H1 (cell line): ENCODE results near the gene TMEM238. TPM values are rescaled to one million over a fixed set of nuclear protein-coding genes. Genes with fewer than 3 reads are reported as not detected.

Experiments used
- CTCF ChIA-PET: fragments of 300-600 bp; sonication (Branson Sonifier 250); formaldehyde crosslinking; loops from one replicate; lab custom pipeline; 2021; ENCODE audit not compliant: partially characterized antibody; lab: Charles Lee
- POLR2A ChIA-PET: fragments of 300-600 bp; sonication (Branson Sonifier 250); formaldehyde crosslinking; loops from one replicate; lab custom pipeline; 2021; ENCODE audit warnings: inconsistent platforms; ENCODE audit not compliant: partially characterized antibody; lab: Charles Lee
- DNase-seq, 2 experiments: peaks; one replicate each; pipeline versions ENCODE4 v3.0.0 to v3.0.0-alpha.2; 2010 to 2022; ENCODE audit warnings: low spot score in 2 of 2, low read depth in 1 of 2, mixed read lengths in 1 of 2
- FAIRE-seq: peaks from 2 replicates; lab custom pipeline; 2011; peaks lifted over from hg19 to GRCh38; lab: Jason Lieb, UNC
- H2AFZ ChIP-seq: 2 replicates; pipeline ENCODE4 v1.8.1; 2012; ENCODE audit warnings: low read length, inconsistent platforms
- H2AK5ac ChIP-seq: 2 replicates; pipeline ENCODE4 v1.6.1; 2013; ENCODE audit warnings: low read depth, low read length
- H2BK120ac ChIP-seq: replicated peaks from 2 replicates; pipeline ENCODE3; 2013; ENCODE audit warnings: low read depth, low read length, inconsistent platforms
- H2BK12ac ChIP-seq: 2 replicates; pipeline ENCODE4 v1.6.1; 2013; ENCODE audit warnings: low read depth, low read length
- H2BK15ac ChIP-seq: 2 replicates; pipeline ENCODE4 v1.6.1; 2013; ENCODE audit warnings: low read length
- H2BK20ac ChIP-seq: 2 replicates; pipeline ENCODE4 v1.6.1; 2013; ENCODE audit warnings: low read length
- H2BK5ac ChIP-seq: 2 replicates; pipeline ENCODE4 v1.6.1; 2013; ENCODE audit warnings: low read depth, low read length
- H3K14ac ChIP-seq: 2 replicates; pipeline ENCODE4 v1.6.1; 2013; ENCODE audit warnings: inconsistent platforms; ENCODE audit not compliant: insufficient read length
- H3K18ac ChIP-seq: 2 replicates; pipeline ENCODE4 v1.6.1; 2013; ENCODE audit warnings: low read length; ENCODE audit errors: extremely low read depth
- H3K23ac ChIP-seq: 2 replicates; pipeline ENCODE4 v1.6.1; 2013; ENCODE audit warnings: inconsistent platforms; ENCODE audit not compliant: insufficient read length
- H3K23me2 ChIP-seq: 2 replicates; pipeline ENCODE4 v1.6.1; 2013; ENCODE audit warnings: low read depth, low read length
- H3K27ac ChIP-seq: 2 replicates; pipeline ENCODE4 v1.6.1; 2011; ENCODE audit warnings: low read depth, low read length, inconsistent platforms
- H3K27me3 ChIP-seq, 4 experiments: replicated peaks in 1 of 4; 1 replicate in 1 of 4; 2 replicates in 3 of 4; pipeline versions ENCODE4 v1.6.1 to v1.8.1; 2011 to 2013; ENCODE audit warnings: low read length in 3 of 4, mild to moderate bottlenecking in 3 of 4, inconsistent platforms in 2 of 4, mixed read lengths in 2 of 4, moderate library complexity in 1 of 4; ENCODE audit not compliant: control insufficient read depth in 3 of 4, insufficient read depth in 3 of 4; ENCODE audit errors: extremely low read depth in 1 of 4
- H3K36me3 ChIP-seq, 4 experiments: 2 replicates each; pipeline versions ENCODE4 v1.6.1 to v1.8.1; 2011 to 2013; ENCODE audit warnings: mild to moderate bottlenecking in 4 of 4, low read length in 3 of 4, moderate library complexity in 2 of 4, control low read depth in 1 of 4, inconsistent platforms in 1 of 4; ENCODE audit not compliant: insufficient read depth in 4 of 4, control insufficient read depth in 2 of 4
- H3K4ac ChIP-seq: replicated peaks from 2 replicates; pipeline ENCODE3; 2013; ENCODE audit warnings: low read length, low read depth, mixed read lengths, inconsistent platforms; ENCODE audit not compliant: insufficient read length
- H3K4me1 ChIP-seq, 4 experiments: replicated peaks in 1 of 4; 1 replicate in 1 of 4; 2 replicates in 3 of 4; pipeline versions ENCODE4 v1.6.1 to v1.8.1; 2011 to 2013; ENCODE audit warnings: low read length in 3 of 4, inconsistent platforms in 2 of 4, mixed read lengths in 1 of 4; ENCODE audit not compliant: insufficient read depth in 4 of 4, control insufficient read depth in 3 of 4
- H3K4me2 ChIP-seq, 2 experiments: 2 replicates each; pipeline versions ENCODE4 v1.6.1 to v1.8.1; 2011 to 2013; ENCODE audit warnings: low read depth in 2 of 2, low read length in 2 of 2, control low read depth in 1 of 2, inconsistent platforms in 1 of 2, mild to moderate bottlenecking in 1 of 2; ENCODE audit not compliant: insufficient read depth in 1 of 2
- H3K4me3 ChIP-seq, 4 experiments: fragments of 200-600, 300-600 bp in 1 of 4; sonication (generic), shearing (Covaris generic), sonication (Bioruptor Twin) in 1 of 4; 2 replicates each; pipeline versions ENCODE4 v1.5.1 to v1.8.1; 2011 to 2016; ENCODE audit warnings: low read length in 4 of 4, low read depth in 3 of 4, control low read depth in 2 of 4, inconsistent platforms in 2 of 4, mild to moderate bottlenecking in 2 of 4, mixed read lengths in 1 of 4, moderate library complexity in 1 of 4; ENCODE audit not compliant: insufficient read depth in 2 of 4; ENCODE audit errors: extremely low read depth in 1 of 4
- H3K56ac ChIP-seq: replicated peaks from 2 replicates; pipeline ENCODE3; 2013; ENCODE audit warnings: low read depth, mild to moderate bottlenecking, mixed read lengths, low read length, inconsistent platforms; ENCODE audit not compliant: insufficient read length
- H3K79me1 ChIP-seq: 2 replicates; pipeline ENCODE4 v1.6.1; 2013; ENCODE audit warnings: low read depth, low read length, control low read depth
- H3K79me2 ChIP-seq, 2 experiments: 2 replicates each; pipeline versions ENCODE4 v1.6.1 to v1.8.1; 2012 to 2013; ENCODE audit warnings: low read length in 2 of 2, mild to moderate bottlenecking in 2 of 2, inconsistent platforms in 1 of 2; ENCODE audit not compliant: insufficient read depth in 2 of 2, control insufficient read depth in 1 of 2
- H3K9ac ChIP-seq, 4 experiments: replicated peaks in 1 of 4; 1 replicate in 1 of 4; 2 replicates in 3 of 4; pipeline versions ENCODE4 v1.6.1 to v1.8.1; 2011 to 2013; ENCODE audit warnings: low read depth in 3 of 4, low read length in 3 of 4, control low read depth in 2 of 4, mild to moderate bottlenecking in 2 of 4, moderate library complexity in 2 of 4, inconsistent platforms in 1 of 4; ENCODE audit errors: extremely low read depth in 1 of 4
- H3K9me3 ChIP-seq, 2 experiments: 2 replicates each; pipeline versions ENCODE4 v1.6.1 to v1.8.1; 2012 to 2013; ENCODE audit warnings: mild to moderate bottlenecking in 2 of 2, moderate library complexity in 2 of 2, control low read depth in 1 of 2, inconsistent platforms in 1 of 2, low read depth in 1 of 2, low read length in 1 of 2, mixed read lengths in 1 of 2; ENCODE audit not compliant: insufficient read depth in 2 of 2
- H4K20me1 ChIP-seq, 2 experiments: replicated peaks in 1 of 2; 2 replicates each; pipeline versions ENCODE3 to v1.8.1; 2011 to 2013; ENCODE audit warnings: inconsistent platforms in 2 of 2, low read length in 2 of 2, mild to moderate bottlenecking in 1 of 2; ENCODE audit not compliant: insufficient read depth in 2 of 2, control insufficient read depth in 1 of 2
- H4K5ac ChIP-seq: 2 replicates; pipeline ENCODE4 v1.6.1; 2013; ENCODE audit warnings: low read length, low read depth, mixed read lengths, inconsistent platforms; ENCODE audit not compliant: insufficient read length
- H4K8ac ChIP-seq: 2 replicates; pipeline ENCODE4 v1.8.0; 2013; ENCODE audit warnings: mild to moderate bottlenecking, moderate library complexity, low read length, inconsistent platforms; ENCODE audit not compliant: insufficient read depth; ENCODE audit errors: extremely low read depth
- H4K91ac ChIP-seq: replicated peaks from 2 replicates; pipeline ENCODE3; 2013; ENCODE audit warnings: low read length, mixed read lengths, inconsistent platforms; ENCODE audit not compliant: insufficient read length
- ASH2L ChIP-seq: fragments of 200-600, 300-600 bp; sonication (generic); IDR thresholded peaks from one replicate; pipeline ENCODE4 v1.7.1; 2017; ENCODE audit warnings: low read length
- ATF2 ChIP-seq: IDR thresholded peaks from 2 replicates; pipeline ENCODE4 v1.6.1; 2012; ENCODE audit warnings: low read length, inconsistent platforms
- BRCA1 ChIP-seq: IDR thresholded peaks from 2 replicates; pipeline ENCODE4 v1.6.1; 2012; ENCODE audit warnings: low read depth, low read length, improper control_type of control experiment
- CEBPB ChIP-seq: IDR thresholded peaks from 2 replicates; pipeline ENCODE4 v1.6.1; 2012; ENCODE audit warnings: low read depth, low read length
- GABPA ChIP-seq: IDR thresholded peaks from 2 replicates; pipeline ENCODE4 v1.6.1; 2011; ENCODE audit warnings: mild to moderate bottlenecking, low read length, moderate library complexity, borderline replicate concordance; ENCODE audit not compliant: insufficient read depth
- KDM1A ChIP-seq: fragments of 200-600, 300-600 bp; sonication (generic); IDR thresholded peaks from 2 replicates; pipeline ENCODE4 v1.7.1; 2016; ENCODE audit warnings: mild to moderate bottlenecking, low read length, borderline replicate concordance
- NRF1 ChIP-seq: IDR thresholded peaks from 2 replicates; pipeline ENCODE4 v1.6.1; 2011; ENCODE audit warnings: mild to moderate bottlenecking, low read depth, low read length, improper control_type of control experiment
- SIX5 ChIP-seq: IDR thresholded peaks from 2 replicates; pipeline ENCODE4 v1.6.1; 2011; ENCODE audit warnings: mild to moderate bottlenecking, low read depth, low read length
- SP4 ChIP-seq: IDR thresholded peaks from 2 replicates; pipeline ENCODE4 v1.6.1; 2012; ENCODE audit warnings: low read length, inconsistent platforms
- TCF12 ChIP-seq: IDR thresholded peaks from 2 replicates; pipeline ENCODE4 v1.6.1; 2011; ENCODE audit warnings: low read depth, mild to moderate bottlenecking, low read length
- WGBS, 2 experiments: shearing (Covaris generic) in 1 of 2; methylation state at CpG; one replicate each; pipeline versions ENCODE4 v1.1.6 to v1.1.7; 2013 to 2015; ENCODE audit warnings: low lambda C conversion rate in 2 of 2, mixed read lengths in 2 of 2, inconsistent platforms in 1 of 2, low coverage in 1 of 2, missing lambda C conversion rate in 1 of 2; ENCODE audit not compliant: insufficient replicate concordance in 2 of 2, insufficient coverage in 1 of 2, insufficient read length in 1 of 2; ENCODE audit errors: extremely low coverage in 1 of 2, missing lambda C conversion rate in 1 of 2; 5-methylcytosine and 5-hydroxymethylcytosine counted together
- polyA plus RNA-seq, 7 experiments: library from polyadenylated mRNA; depleted of rRNA in 3 of 7; stranded (reverse) in 5 of 7; unstranded in 2 of 7; fragments of >200 nt in 5 of 7; fragments of 200-250 nt in 2 of 7; gene quantifications; 1 replicate in 5 of 7; 2 replicates in 1 of 7; 4 replicates in 1 of 7; pipeline versions ENCODE4 v1.2.1 to v1.2.3, GENCODE V29; 2011 to 2013; ENCODE audit warnings: missing spikeins in 2 of 7, mixed read lengths in 2 of 7
- total RNA-seq: library from RNA; stranded (reverse); fragmentation: NEBNext Ultra II Directional; extraction: Animal tissue kit (Norgen Biotek cat#: 25700); gene quantifications from 2 replicates; pipeline ENCODE4 v1.2.1, GENCODE V29; 2021

TMEM238 gene
- total and polyA plus RNA-seq, 2 of the 8 experiments (the other 6 are each of a cell fraction or from before 2014, with no cell fraction given): 0.53 to 3.8 TPM

- no peak overlapping the region for H4K5ac ChIP-seq
- H3K23me2 ChIP-seq: peaks cover 12% of the 10 kb centered on the region; the same call in 1 of the 2 replicates
- H2BK12ac ChIP-seq: no peak overlapping the region; the same call in 1 of the 2 replicates
- H3K23ac ChIP-seq: no peak overlapping the region
- ChIA-PET POLR2A (interaction anchor here (1.0 to 7.9 kb wide), 12 partner anchors 9 to 70 kb away, joined by 3 to 58 read pairs (median 5); partner anchors contain the start of genes GARIN5B, IL11 and KMT5C), CTCF (interaction anchor here (0.9 to 1.7 kb wide), 7 partner anchors 9 to 69 kb away, joined by 3 to 7 read pairs (median 3); partner anchors contain the start of genes BRSK1 and KMT5C)
- no peak overlapping the region for H2BK20ac ChIP-seq
- H4K8ac ChIP-seq: no peak overlapping the region; the same call in 1 of the 2 replicates
- no peak for FAIRE-seq
- H3K4me2 ChIP-seq: peak overlapping the region; percentile 88 to 96; a peak in 1 of 4 replicates
- H3K27me3 ChIP-seq: peaks cover 17 to 53% (median 44%) of the 10 kb centered on the region in 4 experiments
- no peaks in the 10 kb centered on the region for H3K9me3 ChIP-seq
- no peak overlapping the region for H2BK5ac ChIP-seq
- H3K56ac ChIP-seq: no peak overlapping the region
- no peak overlapping the region; the same call in 1 of the 2 replicates for H3K18ac ChIP-seq
- no peak overlapping the region for H3K4ac ChIP-seq
- H2AK5ac ChIP-seq: no peak overlapping the region
- H4K91ac ChIP-seq: peak overlapping the region; percentile 46
- no peak overlapping the region for H3K27ac ChIP-seq
- peaks cover 0 to 10% of the 10 kb centered on the region in 2 experiments for H4K20me1 ChIP-seq
- peaks cover 11 to 38% (median 23%) of the 10 kb centered on the region in 4 experiments for H3K4me1 ChIP-seq
- 88% methylated on average over 25 of the region's 25 CpGs; no CpG with 5 or more reads in 1 of the 2 experiments for WGBS, 2 experiments
- no peak overlapping the region for H3K9ac ChIP-seq
- no peak overlapping the region for H2AFZ ChIP-seq
- no peak for DNase-seq
- H3K79me1 ChIP-seq: no peaks in the 10 kb centered on the region
- no peaks in the 10 kb centered on the region for H3K79me2 ChIP-seq
- no peak overlapping the region for H3K14ac ChIP-seq
- peaks cover 0 to 12% (median 0%) of the 10 kb centered on the region in 4 experiments; a peak in 1 of 8 replicates for H3K36me3 ChIP-seq
- H2BK15ac ChIP-seq: peak overlapping the region; percentile 88; the same call in 1 of the 2 replicates
- H3K4me3 ChIP-seq: no peak overlapping the region
- H2BK120ac ChIP-seq: no peak overlapping the region
- no peak for TF ChIP-seq KDM1A
- no peak for TF ChIP-seq ASH2L
- no peak for TF ChIP-seq GABPA
- TF ChIP-seq SIX5: no peak
- TF ChIP-seq SP4: no peak
- no peak for TF ChIP-seq ATF2
- TF ChIP-seq TCF12: no peak
- TF ChIP-seq NRF1: no peak
- no peak for TF ChIP-seq CEBPB
- no peak for TF ChIP-seq BRCA1
Observed at GRCh38 chr19:55352549-55353145, 31.4 kb downstream of the TMEM238 start.
